Immature natural killer cell (primary cell): Measurements from ENCODE around the gene ULK1. TPM values are rescaled to one million over a fixed set of nuclear protein-coding genes. Genes with fewer than 3 reads are reported as not detected.

ENCODE experiments used
- DNase-seq, 3 donors: peaks; one replicate each; pipeline ENCODE4 v3.0.0; 2022; ENCODE audit warnings: mixed read lengths in 1 of 3
- H3K27ac Mint-ChIP-seq, 6 donors: one replicate each; pipeline ENCODE4 v1.8.0; 2020; ENCODE audit warnings: mixed read lengths in 6 of 6, mild to moderate bottlenecking in 5 of 6, inconsistent platforms in 4 of 6, moderate library complexity in 3 of 6
- H3K27me3 Mint-ChIP-seq, 3 donors: one replicate each; pipeline ENCODE4 v1.8.0; 2020 to 2021; ENCODE audit warnings: low read depth in 3 of 3, mild to moderate bottlenecking in 3 of 3, mixed read lengths in 3 of 3, moderate library complexity in 3 of 3, inconsistent platforms in 1 of 3
- H3K36me3 Mint-ChIP-seq, 3 donors: one replicate each; pipeline ENCODE4 v1.8.0; 2020; ENCODE audit warnings: mixed read lengths in 3 of 3, inconsistent platforms in 2 of 3, mild to moderate bottlenecking in 2 of 3
- H3K4me1 Mint-ChIP-seq, 2 donors: one replicate each; pipeline ENCODE4 v1.8.0; 2020; ENCODE audit warnings: inconsistent platforms in 2 of 2, mild to moderate bottlenecking in 2 of 2, mixed read lengths in 2 of 2, moderate library complexity in 1 of 2
- H3K4me3 Mint-ChIP-seq, 5 donors: one replicate each; pipeline ENCODE4 v1.8.0; 2020; ENCODE audit warnings: mild to moderate bottlenecking in 5 of 5, mixed read lengths in 5 of 5, inconsistent platforms in 3 of 5, moderate library complexity in 3 of 5
- H3K9me3 Mint-ChIP-seq, 6 donors: one replicate each; pipeline ENCODE4 v1.8.0; 2020; ENCODE audit warnings: mild to moderate bottlenecking in 6 of 6, mixed read lengths in 6 of 6, inconsistent platforms in 4 of 6, moderate library complexity in 3 of 6
- polyA plus RNA-seq, 3 donors: library from polyadenylated mRNA; unstranded; fragments of 300-500 nt; fragmentation: Illumina TruSeq; gene quantifications; one replicate each; pipeline ENCODE4 v1.2.3, GENCODE V29; 2021

ULK1 gene
- polyA plus RNA-seq, 3 donors from 2014 or later = 0.36 to 1.2 TPM; not detected in 1

DNA sequence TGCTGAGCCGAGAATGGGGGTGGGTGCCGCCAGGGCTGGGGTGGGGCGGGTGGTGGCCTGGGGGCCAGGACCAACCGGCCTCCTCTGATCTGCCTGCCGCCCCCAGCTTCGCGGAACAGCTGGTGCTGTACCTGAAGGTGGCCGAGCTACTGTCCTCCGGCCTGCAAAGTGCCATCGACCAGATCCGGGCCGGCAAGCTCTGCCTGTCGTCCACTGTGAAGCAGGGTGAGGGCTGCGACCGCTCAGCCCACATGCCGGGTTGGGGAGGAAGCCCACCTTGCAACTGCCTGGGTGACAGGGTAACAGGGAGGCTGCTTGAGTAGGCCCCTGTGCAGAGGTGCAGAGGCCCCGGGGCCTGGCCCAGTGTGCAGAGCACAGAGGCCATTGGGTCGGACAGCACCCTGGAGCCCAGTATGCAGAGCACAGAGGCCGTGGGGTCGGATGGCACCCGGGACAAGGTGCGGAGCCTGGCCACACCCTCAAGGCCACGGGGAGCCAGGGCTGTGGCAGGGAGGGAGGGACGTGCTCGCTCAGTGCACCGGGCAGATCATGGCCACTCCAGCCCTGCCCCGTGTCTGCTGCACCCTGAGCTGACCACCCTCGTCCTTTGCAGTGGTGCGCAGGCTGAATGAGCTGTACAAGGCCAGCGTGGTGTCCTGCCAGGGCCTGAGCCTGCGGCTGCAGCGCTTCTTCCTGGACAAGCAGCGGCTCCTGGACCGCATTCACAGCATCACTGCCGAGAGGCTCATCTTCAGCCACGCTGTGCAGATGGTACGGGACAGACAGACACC, 25.1 kb downstream of the ULK1 start:
- no peak for DNase-seq
- no peaks in the 10 kb centered on the region for H3K27me3 Mint-ChIP-seq
- H3K4me3 Mint-ChIP-seq = no peak overlapping the region
- no peak overlapping the region for H3K27ac Mint-ChIP-seq
- no peaks in the 10 kb centered on the region for H3K9me3 Mint-ChIP-seq
- peaks cover 0 to 4% (median 0%) of the 10 kb centered on the region in 3 donors for H3K36me3 Mint-ChIP-seq
- H3K4me1 Mint-ChIP-seq = peaks cover 3 to 5% of the 10 kb centered on the region in 2 donors

DNA sequence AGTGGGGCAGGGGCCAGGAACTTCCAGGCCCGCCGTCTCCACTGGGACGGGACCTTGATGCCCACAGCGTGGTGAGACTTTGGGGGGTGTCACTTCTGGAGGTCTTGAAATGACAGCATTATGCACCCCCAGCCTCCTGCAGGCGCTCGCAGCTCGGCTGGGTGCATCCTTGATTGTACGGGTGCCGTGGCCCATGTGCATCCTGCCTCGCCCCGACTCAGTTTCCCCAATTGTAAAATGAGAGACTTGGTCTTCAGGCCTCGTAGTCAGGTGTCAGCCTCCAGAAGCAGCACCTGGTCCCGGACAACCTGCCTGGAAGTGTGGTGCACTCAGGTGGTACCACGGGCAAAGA, 25.7 kb downstream of the ULK1 start:
- H3K27ac Mint-ChIP-seq = no peak overlapping the region
- H3K27me3 Mint-ChIP-seq = no peaks in the 10 kb centered on the region
- no peak for DNase-seq
- H3K4me3 Mint-ChIP-seq = no peak overlapping the region
- peaks cover 7% of the 10 kb centered on the region in 2 donors for H3K4me1 Mint-ChIP-seq
- H3K9me3 Mint-ChIP-seq = no peaks in the 10 kb centered on the region
- H3K36me3 Mint-ChIP-seq = peaks cover 0 to 4% (median 0%) of the 10 kb centered on the region in 3 donors

DNA sequence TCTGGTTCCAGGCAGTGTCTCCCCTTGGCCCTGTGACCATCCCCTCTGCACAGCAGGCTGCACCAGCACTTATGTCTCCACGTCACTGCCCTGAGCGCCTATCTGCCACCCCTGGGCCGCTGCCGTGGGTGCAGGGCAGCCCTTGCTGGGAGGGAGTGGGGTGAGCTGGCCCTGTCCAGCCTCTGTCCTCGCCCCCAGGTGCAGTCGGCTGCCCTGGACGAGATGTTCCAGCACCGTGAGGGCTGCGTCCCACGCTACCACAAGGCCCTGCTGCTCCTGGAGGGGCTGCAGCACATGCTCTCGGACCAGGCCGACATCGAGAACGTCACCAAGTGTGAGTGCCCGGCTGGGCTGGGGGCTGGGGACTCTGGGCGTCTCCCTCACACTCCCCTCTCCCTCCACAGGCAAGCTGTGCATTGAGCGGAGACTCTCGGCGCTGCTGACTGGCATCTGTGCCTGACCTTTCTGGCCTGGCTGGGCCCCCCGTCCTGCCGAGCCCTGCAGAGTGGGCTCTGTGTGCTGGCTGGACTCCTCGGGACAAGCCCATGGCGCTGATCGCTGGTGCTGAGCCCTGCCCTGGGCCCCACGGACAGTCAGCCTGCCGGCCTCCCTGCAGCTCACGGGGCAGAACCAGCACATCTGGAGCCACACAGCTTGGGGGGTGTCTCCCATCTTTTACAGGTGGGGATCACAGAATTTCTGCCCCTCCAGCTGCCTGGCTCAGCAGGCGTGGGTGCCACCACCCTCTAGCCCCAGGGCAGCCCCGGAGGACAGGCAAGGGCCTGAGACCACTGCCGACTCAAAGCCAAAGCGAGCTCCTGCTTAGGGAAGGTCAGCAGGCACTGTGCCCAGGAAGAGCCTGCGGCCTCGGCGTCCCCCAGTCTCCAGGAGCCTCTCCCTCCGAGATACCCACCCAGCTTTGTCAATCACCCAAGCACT, 26.7 kb downstream of the ULK1 start:
- peak overlapping the region in 1 of 6 donors; percentile 54 for H3K27ac Mint-ChIP-seq
- no peaks in the 10 kb centered on the region for H3K27me3 Mint-ChIP-seq
- peaks cover 0 to 4% (median 0%) of the 10 kb centered on the region in 3 donors for H3K36me3 Mint-ChIP-seq
- peaks cover 7% of the 10 kb centered on the region in 2 donors for H3K4me1 Mint-ChIP-seq
- H3K4me3 Mint-ChIP-seq = no peak overlapping the region
- DNase-seq = no peak
- no peaks in the 10 kb centered on the region for H3K9me3 Mint-ChIP-seq

DNA sequence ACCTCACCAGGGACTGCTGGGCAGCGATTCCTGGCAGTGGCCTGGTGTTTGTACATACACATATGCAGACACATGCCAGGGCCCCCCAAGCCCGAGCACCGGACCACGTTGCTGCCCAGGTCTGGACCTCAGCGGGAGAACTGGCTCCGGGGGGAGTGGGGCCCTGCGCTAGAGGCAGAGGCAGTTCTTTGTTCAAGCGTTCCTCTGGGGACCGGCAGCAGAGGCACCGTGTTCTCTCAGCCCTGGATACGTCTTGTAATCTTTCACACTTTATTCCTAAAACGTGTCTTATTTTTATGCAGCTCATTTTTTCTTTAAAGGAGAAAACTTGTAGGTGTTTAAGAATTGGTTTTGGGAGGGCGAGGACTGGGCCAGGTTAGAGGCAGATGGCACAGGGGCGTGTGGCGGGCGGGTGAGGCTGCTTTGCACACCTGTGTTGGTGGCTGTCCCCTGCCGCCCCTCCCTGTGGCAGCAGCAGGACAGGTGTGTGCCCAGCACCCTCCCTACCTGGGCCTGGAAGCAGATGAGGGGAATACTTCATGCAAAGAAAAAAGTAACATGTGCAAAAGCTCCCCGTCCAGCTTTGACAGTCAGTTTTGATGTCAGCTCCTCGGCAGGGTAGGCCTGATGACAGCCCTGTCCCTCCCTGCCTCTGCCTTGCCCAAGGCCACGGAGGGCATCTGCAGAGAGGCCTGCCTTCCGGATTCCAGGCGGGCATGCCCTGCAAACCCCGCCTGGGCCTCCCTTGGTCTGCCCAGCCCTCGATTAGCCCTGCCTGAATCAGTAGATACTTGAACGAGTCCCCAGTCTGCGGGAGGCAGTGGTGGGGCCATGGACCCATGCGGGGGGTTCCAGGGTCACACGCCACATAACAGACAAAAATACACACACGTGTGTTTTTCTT, 27.7 kb downstream of the ULK1 start:
- H3K27ac Mint-ChIP-seq = peak overlapping the region in 1 of 6 donors; percentile 54
- peaks cover 0 to 4% (median 0%) of the 10 kb centered on the region in 3 donors for H3K36me3 Mint-ChIP-seq
- no peaks in the 10 kb centered on the region for H3K27me3 Mint-ChIP-seq
- no peak overlapping the region for H3K4me3 Mint-ChIP-seq
- H3K9me3 Mint-ChIP-seq = no peaks in the 10 kb centered on the region
- no peak for DNase-seq
- H3K4me1 Mint-ChIP-seq = peaks cover 7% of the 10 kb centered on the region in 2 donors

DNA sequence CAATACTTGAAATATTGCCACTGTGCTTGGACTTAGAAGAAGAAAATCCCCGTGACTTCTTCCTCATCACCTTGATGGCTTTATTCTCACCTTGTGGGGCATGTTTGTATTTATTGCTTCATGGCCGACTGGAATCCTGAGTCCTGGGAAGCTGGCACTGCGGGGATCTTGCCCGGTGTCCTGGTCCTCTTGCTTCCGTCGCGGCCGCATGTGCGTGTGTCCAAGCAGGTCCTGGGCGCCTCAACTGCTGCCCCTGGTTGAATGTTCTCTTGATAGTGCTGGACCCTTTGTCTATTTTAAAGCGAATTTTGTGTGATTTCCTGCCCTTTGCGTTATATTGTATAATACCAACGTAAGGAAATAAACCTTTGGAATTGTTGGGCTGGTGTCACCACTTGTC, 28.4 kb downstream of the ULK1 start:
- no peaks in the 10 kb centered on the region for H3K9me3 Mint-ChIP-seq
- peaks cover 0 to 2% (median under 1%) of the 10 kb centered on the region in 3 donors for H3K27me3 Mint-ChIP-seq
- H3K4me1 Mint-ChIP-seq = peaks cover 7 to 8% of the 10 kb centered on the region in 2 donors
- H3K27ac Mint-ChIP-seq = no peak overlapping the region
- no peak for DNase-seq
- no peak overlapping the region for H3K4me3 Mint-ChIP-seq
- H3K36me3 Mint-ChIP-seq = peaks cover 0 to 4% (median 0%) of the 10 kb centered on the region in 3 donors

DNA sequence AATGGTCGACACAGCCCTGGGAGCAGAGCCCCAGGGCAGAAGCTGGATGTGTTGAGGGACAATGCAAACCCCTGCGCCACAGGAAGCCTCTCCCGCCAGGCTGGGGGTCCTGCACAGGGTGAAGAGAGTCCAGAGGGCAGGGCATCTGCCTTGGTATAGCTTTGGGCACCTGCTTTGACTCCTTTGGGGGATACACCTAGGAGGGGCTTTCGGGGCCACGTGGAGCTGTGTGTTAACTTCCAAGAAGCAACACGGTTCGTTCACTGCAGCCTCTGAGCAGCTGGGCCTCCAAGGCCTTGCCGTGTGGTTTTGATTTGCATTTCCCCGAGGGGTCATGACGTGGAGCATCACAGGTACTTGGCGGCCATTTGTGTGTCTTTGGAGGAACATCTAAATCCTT, 28.8 kb downstream of the ULK1 start:
- Mint-ChIP-seq H3K27me3 (peaks cover 0 to 7% (median 4%) of the 10 kb centered on the region in 3 donors), H3K4me1 (peaks cover 7 to 9% of the 10 kb centered on the region in 2 donors), H3K9me3 (no peaks in the 10 kb centered on the region), H3K27ac (no peak overlapping the region), H3K36me3 (peaks cover 0 to 4% (median 0%) of the 10 kb centered on the region in 3 donors), H3K4me3 (no peak overlapping the region)
- no peak for DNase-seq

DNA sequence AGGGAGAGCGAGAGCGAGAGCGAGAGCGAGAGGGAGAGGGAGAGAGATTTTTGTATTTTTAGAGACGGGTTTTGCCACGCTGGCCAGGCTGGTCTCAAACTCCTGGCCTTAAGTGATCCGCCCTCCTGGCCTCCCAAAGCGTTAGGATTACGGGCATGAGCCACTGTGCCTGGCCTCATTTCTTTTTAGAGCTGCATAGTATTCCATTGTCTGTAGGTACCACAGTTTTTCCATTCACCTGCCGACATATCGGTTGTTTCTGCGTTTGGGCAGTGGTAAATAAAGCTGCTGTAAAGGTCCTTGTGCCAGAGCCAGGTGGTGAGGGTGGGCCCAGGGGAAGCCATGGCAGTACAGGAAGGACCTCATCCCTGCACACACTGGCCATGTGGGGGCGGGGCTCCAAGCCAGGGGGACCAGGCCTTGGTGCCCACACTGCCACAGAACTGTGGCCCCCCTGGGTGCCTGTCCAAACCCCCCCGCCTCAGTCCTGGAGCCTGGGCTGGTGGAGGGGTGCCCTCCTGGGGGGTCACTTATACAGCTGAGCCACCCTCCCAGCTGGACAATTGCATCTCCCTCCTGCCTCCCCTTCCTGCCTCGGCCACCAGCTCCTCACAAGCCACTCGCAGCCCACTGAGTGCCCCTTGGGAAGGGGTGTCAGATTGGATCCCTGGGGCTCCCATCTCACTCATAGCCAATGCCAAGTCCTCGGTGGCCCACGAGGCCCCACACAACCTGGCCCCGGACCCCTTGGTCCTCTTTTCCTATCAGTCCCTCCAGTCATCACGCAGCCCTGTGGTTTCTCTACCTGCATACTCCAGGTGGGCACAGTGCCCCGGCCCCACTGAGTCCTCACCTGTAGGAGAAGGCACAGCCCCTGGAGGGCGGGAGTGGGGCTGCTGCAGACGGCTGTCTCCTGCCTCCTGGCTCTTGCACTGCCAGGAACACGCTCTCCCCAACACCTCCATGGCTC, 33.0 kb downstream of the ULK1 start:
- Mint-ChIP-seq H3K36me3 (peaks cover 0 to 3% (median under 1%) of the 10 kb centered on the region in 3 donors), H3K4me1 (peaks cover 19 to 22% of the 10 kb centered on the region in 2 donors), H3K27ac (peak overlapping the region in 2 of 6 donors; percentile 56 to 60), H3K4me3 (peak overlapping the region; percentile 87 to 92 (median 91)), H3K27me3 (peaks cover 4 to 21% (median 8%) of the 10 kb centered on the region in 3 donors), H3K9me3 (no peaks in the 10 kb centered on the region)
- DNase-seq = no peak

DNA sequence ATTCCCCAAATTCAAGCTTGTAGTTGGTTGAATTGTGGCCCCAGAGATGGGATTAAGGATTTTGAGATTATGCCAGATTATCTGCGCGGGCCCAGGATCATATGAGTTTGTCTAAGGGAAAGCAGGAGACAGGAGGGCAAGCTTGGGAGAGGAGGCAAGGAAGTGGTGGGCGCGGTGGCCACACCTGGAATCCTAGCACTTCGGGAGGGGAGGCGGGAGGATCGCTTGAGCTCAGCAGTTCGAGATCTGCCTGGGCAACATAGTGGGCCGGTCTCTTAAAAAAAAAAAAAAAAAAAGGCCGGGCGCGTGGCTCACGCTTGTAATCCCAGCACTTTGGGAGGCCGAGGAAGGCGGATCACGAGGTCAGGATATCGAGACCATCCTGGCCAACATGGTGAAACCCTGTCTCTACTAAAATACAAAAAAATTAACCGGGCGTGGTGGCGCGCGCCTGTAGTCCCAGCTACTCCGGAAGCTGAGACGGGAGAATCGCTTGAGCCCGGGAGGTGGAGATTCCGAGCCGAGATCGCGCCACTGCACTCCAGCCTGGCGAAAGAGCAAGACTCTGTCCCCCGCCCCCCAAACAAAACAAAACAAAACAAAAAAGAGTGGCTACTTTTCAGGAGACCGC, 33.8 kb downstream of the ULK1 start:
- H3K27me3 Mint-ChIP-seq = peaks cover 4 to 21% (median 8%) of the 10 kb centered on the region in 3 donors
- H3K9me3 Mint-ChIP-seq = no peaks in the 10 kb centered on the region
- peaks cover 23 to 25% of the 10 kb centered on the region in 2 donors for H3K4me1 Mint-ChIP-seq
- no peak for DNase-seq
- peak overlapping the region; percentile 74 to 90 (median 81) for H3K27ac Mint-ChIP-seq
- peaks cover 5 to 8% (median 6%) of the 10 kb centered on the region in 3 donors for H3K36me3 Mint-ChIP-seq
- H3K4me3 Mint-ChIP-seq = peak overlapping the region; percentile 87 to 92 (median 91)

DNA sequence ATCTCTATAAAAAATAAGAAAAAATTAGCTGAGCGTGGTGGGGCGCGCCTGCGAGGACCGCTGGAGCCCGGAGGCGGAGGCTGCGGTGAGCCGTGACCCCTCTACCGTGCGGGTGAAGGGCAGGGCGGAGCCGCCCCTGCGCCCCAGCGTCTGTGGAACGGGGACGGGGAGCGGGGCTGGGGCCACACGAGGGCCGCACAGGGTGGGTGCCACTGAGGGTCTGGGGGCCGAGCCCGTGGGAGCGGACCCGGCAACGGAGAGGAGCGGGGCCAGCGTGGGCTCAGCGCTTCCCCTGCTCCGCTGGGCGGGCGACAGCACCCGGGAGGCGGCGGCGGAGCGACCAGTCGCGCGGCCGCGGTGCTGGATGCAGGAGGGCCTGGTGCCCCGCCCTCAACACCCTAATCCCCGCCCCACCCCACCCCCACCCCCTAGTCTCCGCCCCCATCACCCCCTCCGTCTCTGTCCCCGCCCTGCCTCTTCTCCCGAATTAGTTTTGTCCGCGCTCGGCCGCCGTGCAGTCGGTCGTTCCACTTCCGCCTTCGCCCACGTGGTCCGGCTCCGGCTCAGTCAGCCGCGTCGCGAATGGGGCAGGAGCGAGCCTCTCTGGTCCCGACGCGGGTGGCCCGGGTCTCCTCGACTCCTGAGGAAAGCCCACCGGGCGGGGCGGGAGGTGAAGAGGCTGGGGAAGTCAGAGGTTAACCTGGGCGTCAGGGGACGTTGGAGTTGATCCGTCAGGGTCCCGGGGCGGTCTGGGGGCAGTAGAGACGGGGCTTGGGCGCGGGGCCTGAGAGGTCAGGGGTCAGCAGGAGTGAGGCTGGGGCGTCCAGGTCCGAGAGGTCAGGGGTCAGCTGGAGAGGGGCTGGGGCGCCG, 34.5 kb downstream of the ULK1 start, which contains the start of gene PUS1:
PUS1 (plus strand) TSS at position 566 of the 870 bp plus-strand sequence. CDS start 447 bp downstream, outside the sequence.
- Mint-ChIP-seq H3K9me3 (no peaks in the 10 kb centered on the region), H3K36me3 (peaks cover 5 to 16% (median 13%) of the 10 kb centered on the region in 3 donors), H3K4me1 (peaks cover 23 to 25% of the 10 kb centered on the region in 2 donors), H3K4me3 (peak within 1 kb of the TSS; percentile 87 to 92 (median 92)), H3K27me3 (peaks cover 4 to 21% (median 8%) of the 10 kb centered on the region in 3 donors), H3K27ac (peak within 1 kb of the TSS; percentile 78 to 91 (median 82))
- DNase-seq = peak; percentile 94 to 95 (median 94)

DNA sequence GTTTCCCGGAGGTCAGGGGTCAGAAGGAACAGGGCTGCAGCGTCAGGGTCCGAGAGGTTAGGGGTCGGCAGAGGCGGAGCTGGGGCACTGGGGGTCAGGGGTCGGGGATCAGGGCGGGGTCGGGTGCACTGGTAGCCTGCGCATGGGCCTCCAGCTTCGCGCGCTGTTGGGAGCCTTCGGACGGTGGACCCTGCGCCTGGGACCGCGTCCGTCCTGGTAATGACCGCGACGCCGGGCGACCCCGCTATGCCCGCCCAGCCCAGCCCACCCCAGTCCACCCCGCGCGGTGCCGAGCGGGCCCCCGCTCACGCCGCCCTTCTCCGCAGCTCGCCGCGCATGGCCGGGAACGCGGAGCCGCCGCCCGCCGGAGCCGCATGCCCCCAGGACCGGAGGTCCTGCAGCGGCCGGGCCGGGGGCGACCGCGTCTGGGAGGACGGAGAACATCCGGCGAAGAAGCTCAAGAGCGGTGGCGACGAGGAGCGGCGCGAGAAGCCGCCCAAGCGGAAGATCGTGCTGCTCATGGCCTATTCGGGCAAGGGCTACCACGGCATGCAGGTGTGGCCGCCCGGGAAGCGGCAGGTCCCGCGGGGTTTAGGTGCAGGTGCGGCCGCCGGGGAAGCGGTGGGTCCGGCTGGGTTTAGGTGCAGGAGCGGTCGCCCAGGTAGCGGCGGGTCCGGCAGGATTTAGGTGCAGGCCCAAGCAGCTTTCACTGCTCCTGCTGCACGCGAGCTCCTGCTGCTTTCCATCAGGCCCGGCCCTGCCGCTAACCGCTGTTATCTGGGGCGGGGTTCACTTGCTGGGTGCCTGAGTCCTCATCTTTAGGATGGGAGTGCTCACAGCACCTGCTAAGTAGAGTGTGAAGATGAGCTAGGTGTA, 35.4 kb downstream of the ULK1 start:
- Mint-ChIP-seq H3K4me3 (peak overlapping the region; percentile 86 to 92 (median 89)), H3K27ac (peak overlapping the region; percentile 78 to 91 (median 83)), H3K9me3 (no peaks in the 10 kb centered on the region), H3K27me3 (peaks cover 4 to 21% (median 8%) of the 10 kb centered on the region in 3 donors), H3K36me3 (peaks cover 5 to 16% (median 13%) of the 10 kb centered on the region in 3 donors), H3K4me1 (peaks cover 17 to 20% of the 10 kb centered on the region in 2 donors)
- DNase-seq = peak; percentile 26 to 31 (median 29)
